ENCODE measurements around the gene PDCD1LG2. TPM values are rescaled to one million over a fixed set of nuclear protein-coding genes. Genes with fewer than 3 reads are reported as not detected.

Gene PDCD1LG2
- total RNA-seq, 1 donor from 2014 or later: under 0.01 TPM

GRCh38 chr9:5582835-5583195 is 72.5 kb downstream of the PDCD1LG2 start:
- peak; percentile 57 for DNase-seq (ENCODE audit: low read depth)
- no peaks in the 10 kb centered on the region for H3K36me3 ChIP-seq (ENCODE audit: control insufficient read depth, insufficient read depth, low read length)
- TF ChIP-seq CTCF (IDR thresholded peaks at IDR 0.05; ENCODE audit: insufficient read depth, low read length, severe bottlenecking): no peak
- H3K4me3 ChIP-seq (ENCODE audit: low read depth, low read length): no peak overlapping the region
- no peaks in the 10 kb centered on the region for H3K27me3 ChIP-seq (ENCODE audit: control insufficient read depth, insufficient read depth, low read length)
- FAIRE-seq: no peak

- DNase-seq (ENCODE audit: low read depth) (peak; percentile 20), FAIRE-seq (no peak)
- Histone ChIP-seq H3K36me3 (ENCODE audit: control insufficient read depth, insufficient read depth, low read length) (no peaks in the 10 kb centered on the region), H3K27me3 (ENCODE audit: control insufficient read depth, insufficient read depth, low read length) (no peaks in the 10 kb centered on the region), H3K4me3 (ENCODE audit: low read depth, low read length) (no peak overlapping the region)
- TF ChIP-seq CTCF (IDR thresholded peaks at IDR 0.05; ENCODE audit: insufficient read depth, low read length, severe bottlenecking): no peak
These were observed 76.1 kb downstream of the PDCD1LG2 start for GRCh38 chr9:5586391-5586802.

GRCh38 chr9:5587024-5587423 is 76.7 kb downstream of the PDCD1LG2 start:
- DNase-seq (ENCODE audit: low read depth) (peak; percentile 91), FAIRE-seq (no peak)
- H3K4me3 ChIP-seq (ENCODE audit: low read depth, low read length): no peak overlapping the region
- H3K36me3 ChIP-seq (ENCODE audit: control insufficient read depth, insufficient read depth, low read length): no peaks in the 10 kb centered on the region
- no peaks in the 10 kb centered on the region for H3K27me3 ChIP-seq (ENCODE audit: control insufficient read depth, insufficient read depth, low read length)
- TF ChIP-seq CTCF (IDR thresholded peaks at IDR 0.05; ENCODE audit: insufficient read depth, low read length, severe bottlenecking): no peak

GRCh38 chr9:5592231-5592630 is 81.9 kb downstream of the PDCD1LG2 start:
- Histone ChIP-seq H3K4me3 (ENCODE audit: low read depth, low read length) (no peak overlapping the region), H3K36me3 (ENCODE audit: control insufficient read depth, insufficient read depth, low read length) (no peaks in the 10 kb centered on the region), H3K27me3 (ENCODE audit: control insufficient read depth, insufficient read depth, low read length) (no peaks in the 10 kb centered on the region)
- TF ChIP-seq CTCF (IDR thresholded peaks at IDR 0.05; ENCODE audit: insufficient read depth, low read length, severe bottlenecking): no peak
- DNase-seq (ENCODE audit: low read depth): no peak
- FAIRE-seq: no peak

- Histone ChIP-seq H3K4me3 (ENCODE audit: low read depth, low read length) (no peak overlapping the region), H3K36me3 (ENCODE audit: control insufficient read depth, insufficient read depth, low read length) (no peaks in the 10 kb centered on the region), H3K27me3 (ENCODE audit: control insufficient read depth, insufficient read depth, low read length) (no peaks in the 10 kb centered on the region)
- FAIRE-seq (no peak), DNase-seq (ENCODE audit: low read depth) (no peak)
- no peak for TF ChIP-seq CTCF (IDR thresholded peaks at IDR 0.05; ENCODE audit: insufficient read depth, low read length, severe bottlenecking)
These were observed 82.6 kb downstream of the PDCD1LG2 start for GRCh38 chr9:5592904-5593303.

- DNase-seq (ENCODE audit: low read depth): no peak
- TF ChIP-seq CTCF (IDR thresholded peaks at IDR 0.05; ENCODE audit: insufficient read depth, low read length, severe bottlenecking): no peak
- H3K36me3 ChIP-seq (ENCODE audit: control insufficient read depth, insufficient read depth, low read length): no peaks in the 10 kb centered on the region
- no peaks in the 10 kb centered on the region for H3K27me3 ChIP-seq (ENCODE audit: control insufficient read depth, insufficient read depth, low read length)
- no peak overlapping the region for H3K4me3 ChIP-seq (ENCODE audit: low read depth, low read length)
- no peak for FAIRE-seq
These were observed 83.6 kb downstream of the PDCD1LG2 start for GRCh38 chr9:5593904-5594303.
